Effector CD4-positive, alpha-beta T cell (primary cell): ENCODE results near the gene PPP2R2C.
A peak's percentile ranks its signal among the peaks of the same experiment; 100 is the strongest.

ENCODE experiments used
- DNase-seq: peaks from one replicate; pipeline ENCODE4 v3.0.0-alpha.2; 2020

The PPP2R2C gene

DNA sequence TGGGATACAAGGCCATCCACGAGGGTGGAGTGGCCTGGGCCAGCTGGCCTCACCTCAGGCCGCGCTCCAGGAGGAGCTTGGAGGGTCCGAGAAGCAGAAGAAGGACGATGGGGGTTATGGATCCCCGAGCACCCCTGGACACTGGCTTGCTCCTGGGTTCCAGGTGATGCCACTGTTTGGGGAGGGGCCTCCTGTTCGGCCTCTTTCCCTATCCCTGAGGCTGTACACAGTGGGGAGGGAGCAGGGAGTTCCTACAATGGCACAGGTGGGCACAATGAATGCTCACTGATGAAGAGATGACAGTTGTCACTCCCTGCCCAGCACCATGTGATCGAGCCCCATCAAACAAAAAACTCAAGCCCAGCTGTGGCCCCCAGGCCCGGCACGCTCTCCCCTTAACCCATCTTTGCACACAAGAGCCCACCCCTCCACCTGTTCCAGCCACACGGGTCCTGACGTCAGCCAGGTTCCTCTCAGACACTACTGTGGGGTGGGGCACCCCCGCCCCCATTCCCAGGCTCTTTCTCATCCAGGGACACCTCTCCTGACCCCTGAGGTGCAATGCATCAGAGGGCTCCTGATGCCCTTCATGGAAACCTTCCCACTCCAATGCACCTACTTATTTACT is 132.5 kb downstream of the PPP2R2C start:
- no peak for DNase-seq

DNA sequence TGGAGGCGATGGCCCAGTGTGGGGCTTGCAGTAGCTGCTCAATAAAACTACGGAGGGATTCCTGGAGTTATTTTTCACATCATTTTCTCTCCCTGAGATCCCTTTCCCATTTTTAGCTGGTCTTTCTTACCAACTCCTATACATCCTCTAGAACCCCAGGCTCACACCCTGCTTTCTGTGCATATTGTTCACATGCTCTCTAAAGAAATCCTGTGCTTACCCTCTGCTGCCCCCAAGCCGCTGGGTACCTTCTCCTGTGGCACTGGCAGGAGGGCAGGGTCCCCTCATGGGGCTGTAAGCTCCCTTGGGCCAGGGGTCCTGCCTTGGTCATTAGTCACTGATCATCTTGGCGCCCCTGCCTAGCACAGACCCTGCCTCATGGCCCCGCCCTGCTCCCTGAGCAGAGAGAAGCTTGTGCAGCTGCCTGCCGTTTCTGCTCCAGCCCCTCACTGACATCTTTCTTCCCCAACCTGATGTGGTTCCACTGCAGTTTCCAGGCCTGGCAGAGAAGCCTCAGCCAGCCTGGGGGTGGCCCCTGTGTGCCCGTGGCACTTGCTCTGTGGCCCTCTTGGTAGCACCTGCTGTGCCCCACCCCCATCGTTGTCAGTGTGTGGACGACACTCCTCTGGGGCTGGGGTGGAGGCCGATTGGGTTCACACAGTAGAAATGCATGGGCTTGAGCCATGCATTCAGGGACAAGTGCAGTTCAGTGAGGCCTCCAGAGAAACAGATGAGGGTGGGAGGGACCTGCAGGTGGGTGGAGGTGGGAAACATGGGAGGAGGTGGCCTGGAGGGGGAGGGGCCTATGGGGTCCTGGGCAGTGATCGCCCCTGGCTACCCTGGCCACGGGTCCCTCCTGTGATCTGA is 133.2 kb downstream of the PPP2R2C start:
- DNase-seq: no peak

DNA sequence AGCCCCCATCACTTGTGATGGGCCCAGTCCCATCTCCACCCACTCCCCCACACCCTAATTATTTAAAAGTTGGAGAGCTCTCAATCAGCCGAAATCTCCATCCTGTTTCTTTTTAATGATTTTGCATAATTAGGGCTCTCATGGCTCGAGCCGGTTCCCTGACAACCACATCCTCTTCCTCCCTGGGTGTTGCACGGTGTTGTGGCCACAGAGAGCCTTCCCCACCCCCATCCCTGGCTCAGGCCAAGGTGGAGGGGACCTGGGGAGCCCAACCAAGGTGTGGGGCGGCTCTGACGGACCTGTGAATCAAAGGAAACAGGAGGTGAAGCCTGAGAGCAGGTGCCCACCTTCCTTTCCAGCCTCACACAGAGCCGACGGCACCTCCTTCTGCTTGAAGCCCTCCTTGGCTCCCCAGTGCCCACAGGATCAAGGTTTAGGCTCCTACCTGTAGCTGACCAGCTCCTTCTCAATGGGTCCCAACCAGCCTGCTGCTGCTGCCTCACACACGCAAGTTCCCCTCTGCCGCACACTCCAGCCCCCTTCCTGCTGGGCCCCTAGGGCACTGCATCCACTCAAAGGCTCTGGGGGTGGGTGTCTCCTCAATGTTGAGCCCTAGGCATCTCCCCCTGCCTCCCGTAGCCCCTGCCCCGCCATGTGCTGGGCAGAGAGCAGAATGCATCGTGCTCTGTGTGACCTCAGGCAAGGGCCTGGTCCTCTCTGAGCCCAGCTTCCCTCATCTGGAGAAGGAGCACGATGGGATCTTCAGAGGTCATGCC is 134.1 kb downstream of the PPP2R2C start:
- no peak for DNase-seq

- DNase-seq: no peak
These were observed 135.0 kb downstream of the PPP2R2C start for GRCh38 chr4:6337331-6337935.

DNA sequence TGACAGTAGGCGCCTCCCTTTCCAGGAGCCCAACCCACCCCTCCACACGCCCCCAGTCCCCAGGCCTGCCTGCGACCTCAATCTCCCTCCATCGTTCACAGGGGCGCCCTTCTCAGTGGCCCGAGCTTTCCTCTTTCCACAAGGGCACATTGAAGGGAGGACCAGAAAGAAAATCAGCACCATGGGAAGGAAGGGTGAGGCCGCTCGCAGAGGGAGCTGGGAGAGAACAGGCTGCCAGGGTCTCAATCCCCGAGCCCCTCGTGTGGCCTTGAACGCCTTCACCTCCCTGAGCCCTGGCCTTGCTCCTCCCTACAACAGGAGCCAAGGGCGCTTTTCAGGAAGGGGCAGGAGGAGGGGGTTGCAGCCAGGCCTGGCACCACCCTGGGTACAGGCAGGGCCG is 136.2 kb downstream of the PPP2R2C start:
- no peak for DNase-seq

DNA sequence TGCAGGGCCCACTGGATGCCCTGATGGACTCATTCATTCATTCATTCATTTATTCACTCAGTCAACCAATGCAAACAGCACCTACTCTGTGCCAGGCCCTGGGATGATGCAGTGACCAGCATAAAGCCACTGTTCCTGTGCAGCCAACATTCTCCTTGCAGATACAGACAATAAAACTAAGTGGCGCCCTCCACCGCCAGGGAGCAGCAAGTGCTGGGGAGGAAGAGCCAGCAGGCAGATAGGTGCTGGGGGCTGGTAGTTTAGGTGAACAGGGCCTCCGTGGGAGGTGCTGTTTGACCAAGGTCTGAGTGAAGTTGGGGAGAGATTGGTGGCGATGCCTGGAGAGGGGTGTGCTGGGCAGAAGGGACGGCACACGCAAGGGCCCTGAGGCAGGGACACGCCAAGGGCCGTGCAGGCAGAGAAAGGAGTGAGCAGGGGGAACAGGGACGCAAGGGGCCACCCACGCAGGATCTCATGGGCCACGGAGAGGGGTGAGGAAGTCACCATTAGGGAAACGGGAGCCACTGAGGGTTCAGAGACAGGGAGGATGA is 137.3 kb downstream of the PPP2R2C start:
- no peak for DNase-seq

- no peak for DNase-seq
These were observed 138.1 kb downstream of the PPP2R2C start for GRCh38 chr4:6334203-6334887.

- no peak for DNase-seq
These were observed 138.9 kb downstream of the PPP2R2C start for GRCh38 chr4:6333301-6334202.

DNA sequence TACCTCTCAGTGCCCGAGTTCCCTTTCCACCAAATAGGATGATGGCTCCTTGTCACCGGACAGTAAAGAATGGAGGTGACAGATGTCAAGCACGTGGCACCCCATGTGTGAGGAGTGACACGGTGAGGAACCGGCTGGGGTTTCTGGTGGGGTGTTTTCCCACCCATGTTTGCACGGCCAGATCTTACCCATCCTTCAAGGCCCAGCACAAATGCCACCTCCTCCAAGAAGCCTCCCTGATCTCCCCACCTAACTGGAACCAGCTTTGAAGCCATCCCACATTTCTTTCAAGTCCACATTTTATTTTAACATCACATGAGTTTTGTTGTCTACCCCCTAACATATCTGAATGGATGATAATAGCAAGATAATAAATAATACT is 139.8 kb downstream of the PPP2R2C start:
- no peak for DNase-seq

GRCh38 chr4:6332042-6332668 is 140.3 kb downstream of the PPP2R2C start:
- DNase-seq: no peak

GRCh38 chr4:6331468-6331867 is 140.9 kb downstream of the PPP2R2C start:
- DNase-seq: no peak

GRCh38 chr4:6331018-6331417 is 141.4 kb downstream of the PPP2R2C start:
- no peak for DNase-seq

GRCh38 chr4:6330384-6330767 is 142.0 kb downstream of the PPP2R2C start:
- no peak for DNase-seq

DNA sequence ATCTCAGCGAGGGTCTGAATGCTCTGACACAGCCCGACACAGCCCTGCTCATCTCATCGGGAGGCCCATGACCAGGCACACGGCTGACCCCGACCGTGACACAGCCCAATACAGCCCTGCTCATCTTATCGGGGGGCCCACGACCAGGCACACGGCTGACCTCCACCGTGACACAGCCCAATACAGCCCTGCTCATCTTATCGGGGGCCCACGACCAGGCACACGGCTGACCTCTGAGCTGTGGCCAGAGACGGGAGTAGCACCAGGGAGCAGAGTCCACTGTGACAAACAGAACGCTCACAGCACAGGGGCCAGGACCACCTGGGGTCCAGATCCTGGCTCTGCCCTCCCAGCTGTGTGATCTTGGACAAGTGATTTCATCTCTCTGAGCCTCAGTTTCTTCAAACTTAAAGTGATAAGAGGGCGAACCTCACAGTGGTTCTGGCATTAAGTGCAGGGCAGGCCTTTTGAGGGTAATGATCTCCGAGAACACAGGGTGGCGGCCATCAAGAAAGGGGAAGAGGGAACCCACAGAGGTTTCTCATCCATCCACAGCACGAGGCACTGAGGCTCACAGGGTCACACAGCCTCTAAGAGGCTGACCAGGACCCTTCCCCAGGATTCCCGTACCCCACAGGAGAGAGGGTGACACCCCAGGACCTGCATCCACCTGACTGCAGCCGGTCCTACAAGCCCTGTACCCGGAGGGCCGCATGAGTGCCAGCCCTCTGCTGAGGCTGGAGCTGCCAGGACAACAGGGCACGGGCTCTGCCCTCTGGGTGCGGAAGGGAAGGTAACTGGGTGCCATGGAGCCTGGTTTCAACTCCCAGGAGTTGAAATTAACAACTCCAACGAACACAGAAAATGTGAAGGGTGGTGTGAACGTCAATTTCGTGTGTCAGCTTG is 142.7 kb downstream of the PPP2R2C start:
- no peak for DNase-seq

DNA sequence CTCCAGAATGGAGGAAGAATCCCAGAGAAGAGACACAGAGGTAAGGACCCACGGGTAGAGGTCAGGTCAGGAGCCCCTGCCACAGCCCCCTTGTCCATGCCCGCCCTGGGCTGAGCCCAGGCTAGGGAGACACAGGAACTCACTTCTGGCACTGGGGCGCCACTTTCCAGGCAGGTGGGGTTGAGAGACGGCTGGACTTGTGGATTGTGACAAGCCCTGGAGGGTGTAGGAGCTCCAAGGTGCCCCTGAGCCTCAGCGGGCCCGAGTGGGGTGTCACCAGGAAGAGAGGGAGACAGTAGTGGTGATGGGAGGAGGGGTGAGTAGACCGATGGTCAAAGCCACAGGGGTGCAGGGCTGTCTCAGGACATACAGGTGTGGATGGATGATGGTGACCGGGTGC is 143.9 kb downstream of the PPP2R2C start:
- DNase-seq: no peak

DNA sequence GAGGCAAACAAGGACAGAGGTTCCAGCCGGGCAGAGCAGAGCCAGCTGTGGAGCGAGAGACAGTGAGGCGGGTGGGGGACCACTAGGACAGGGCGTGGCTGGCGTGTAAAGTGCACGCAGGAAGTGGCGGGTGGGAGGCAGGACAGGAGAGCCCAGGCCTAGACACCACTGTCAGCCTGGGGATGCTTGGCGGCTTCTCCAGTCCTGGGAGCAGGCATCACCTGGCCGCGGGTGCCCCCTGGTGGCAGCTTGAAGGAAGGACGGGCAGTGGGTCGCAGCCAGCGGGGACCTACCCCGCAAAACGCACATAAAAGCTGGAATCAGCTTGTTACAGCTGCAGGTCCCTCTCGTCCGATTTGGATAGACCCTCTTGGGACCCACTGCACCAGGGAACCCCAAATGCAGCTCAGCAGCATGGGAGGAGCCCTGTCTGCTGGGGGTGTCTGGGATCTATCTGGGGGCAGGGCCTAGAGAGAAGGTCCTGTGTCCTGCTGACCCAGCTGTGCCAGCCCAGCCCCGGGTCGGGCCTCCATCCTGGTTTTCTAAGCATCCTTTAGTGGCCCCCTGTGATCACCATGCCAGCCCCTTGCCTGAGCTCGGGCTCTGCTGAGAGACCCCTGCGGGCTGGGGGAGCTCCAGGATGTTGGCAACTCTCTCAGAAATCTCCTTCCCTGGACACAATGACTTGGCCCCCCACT is 145.0 kb downstream of the PPP2R2C start:
- DNase-seq: peak; percentile 69

DNA sequence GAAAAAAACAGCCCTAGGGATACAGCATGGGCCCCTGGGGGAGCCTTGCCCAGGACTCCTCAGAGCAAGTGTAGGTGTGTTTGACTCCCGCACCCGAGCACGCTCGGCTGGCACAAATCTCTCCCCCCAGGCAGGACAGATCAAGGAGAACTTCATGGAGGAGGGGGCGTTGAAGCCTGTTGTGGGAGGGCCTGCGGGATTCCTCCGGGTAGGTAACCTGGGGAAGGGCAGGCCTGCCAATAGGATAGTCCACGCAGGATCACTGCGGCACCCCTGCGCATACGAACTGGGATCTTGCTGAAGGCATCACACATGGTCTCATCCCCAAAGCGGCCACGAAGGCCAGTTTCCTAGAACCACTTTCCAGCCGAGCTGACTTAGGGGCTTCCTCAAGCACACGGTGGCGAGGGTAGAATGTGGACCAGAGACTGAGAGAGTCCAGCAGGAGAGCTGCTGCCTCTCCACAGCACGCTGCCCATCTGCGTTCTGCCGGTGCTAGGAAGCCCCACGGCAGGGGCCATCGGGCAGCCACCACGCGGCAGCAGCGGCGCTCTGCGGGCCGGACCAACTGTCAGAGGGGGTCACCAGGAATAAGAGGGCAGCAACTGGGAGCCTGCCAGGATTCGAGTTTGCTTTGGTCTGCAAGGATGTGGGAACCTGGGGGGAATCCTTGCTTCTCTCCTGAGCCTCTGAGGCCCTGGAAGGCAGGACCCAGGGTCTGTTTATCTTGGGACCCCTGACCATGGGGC is 145.9 kb downstream of the PPP2R2C start:
- DNase-seq: no peak

GRCh38 chr4:6325788-6326290 is 146.6 kb downstream of the PPP2R2C start:
- DNase-seq: no peak
